Activated CD8-positive, alpha-beta memory T cell treated with anti-CD3 and anti-CD28 coated beads for 1 hour (primary cell): ENCODE data around the gene STK38.

Experiments
- DNase-seq, 2 donors: peaks; one replicate each; pipeline ENCODE4 v3.0.0-alpha.2; 2020; ENCODE audit warnings: low read depth in 1 of 2; ENCODE audit errors: extremely low read depth in 1 of 2

STK38 gene

DNA sequence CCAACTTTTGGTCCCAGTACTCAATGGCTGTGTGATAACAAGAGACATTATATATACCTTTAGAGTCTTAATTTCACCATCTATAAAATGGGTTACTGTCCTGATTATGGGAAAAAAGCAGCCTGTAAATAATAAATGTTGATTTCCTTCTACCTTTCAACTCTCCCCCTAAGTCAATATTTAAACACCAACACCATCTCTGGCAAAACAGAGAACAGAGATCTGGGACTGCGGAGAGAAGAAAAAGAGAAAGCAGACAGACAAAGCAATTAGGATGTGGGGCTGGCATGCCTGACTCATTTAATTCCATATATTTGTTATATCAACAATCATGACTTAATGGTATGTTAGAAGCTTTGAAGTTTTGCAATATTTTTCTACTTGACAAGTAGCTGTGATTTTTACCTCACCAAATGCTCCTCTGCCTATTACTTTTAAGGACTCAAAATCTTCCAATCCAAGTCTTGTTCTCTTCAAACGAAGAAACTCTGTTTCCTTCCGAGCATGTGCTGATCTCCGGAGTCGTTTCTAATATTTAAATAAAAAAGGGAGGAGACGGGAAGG, 23.3 kb downstream of the STK38 start:
- no peak for DNase-seq

DNA sequence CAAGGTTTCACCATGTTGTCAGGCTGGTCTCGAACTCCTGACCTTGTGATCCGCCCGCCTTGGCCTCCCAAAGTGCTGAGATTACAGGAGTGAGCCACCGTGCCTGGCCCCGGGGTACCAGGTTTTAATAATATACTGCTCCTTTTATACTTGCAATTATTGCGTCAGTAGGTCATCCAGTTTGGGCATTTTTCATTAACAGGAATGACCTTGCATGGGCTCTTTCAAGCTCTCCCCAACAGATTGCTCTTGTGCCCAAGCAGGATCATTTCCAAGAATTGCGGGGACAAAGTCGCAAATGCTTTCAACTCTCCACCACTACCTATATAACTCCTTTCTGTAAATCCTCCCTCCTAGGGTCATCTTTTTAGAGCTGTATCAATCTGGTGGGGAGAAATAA, 23.8 kb downstream of the STK38 start:
- DNase-seq = no peak

DNA sequence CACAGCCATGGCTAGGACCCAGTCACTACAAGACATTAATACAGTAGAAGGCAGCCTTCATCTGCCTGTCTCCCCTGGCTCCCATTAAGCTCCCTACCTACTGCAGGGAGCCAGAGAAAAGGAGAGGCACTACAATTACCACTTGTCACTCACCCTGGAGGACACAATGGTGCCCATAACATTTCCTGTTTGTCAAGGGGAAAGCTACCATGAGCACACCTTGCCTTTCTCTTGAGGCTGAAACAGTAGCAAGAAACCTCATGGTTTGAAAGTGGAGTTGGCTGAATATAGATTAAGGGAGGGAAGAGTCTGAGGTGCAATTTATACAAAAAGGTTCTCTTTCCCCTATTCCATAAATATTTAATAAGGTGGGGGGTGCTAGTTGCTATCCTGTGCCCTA, 27.9 kb downstream of the STK38 start:
- no peak for DNase-seq

DNA sequence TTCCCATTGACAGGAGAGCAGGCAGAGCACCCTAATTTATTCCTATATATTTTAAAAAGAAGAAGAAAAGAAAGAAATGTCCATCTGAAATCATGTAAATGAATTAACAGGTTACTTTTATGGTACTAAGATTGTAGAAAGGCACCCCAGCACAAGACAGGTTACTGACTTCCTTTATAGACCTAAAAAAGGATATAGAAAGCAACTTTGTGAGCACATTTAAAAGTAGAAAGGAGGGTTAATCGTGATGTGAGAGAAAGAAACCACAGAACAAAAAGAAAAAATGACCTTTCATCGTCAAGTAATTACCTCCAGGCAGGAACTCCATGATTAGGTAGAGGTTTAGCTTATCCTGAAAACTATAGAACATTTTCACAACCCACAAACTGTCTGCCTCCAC, 29.9 kb downstream of the STK38 start:
- no peak for DNase-seq

DNA sequence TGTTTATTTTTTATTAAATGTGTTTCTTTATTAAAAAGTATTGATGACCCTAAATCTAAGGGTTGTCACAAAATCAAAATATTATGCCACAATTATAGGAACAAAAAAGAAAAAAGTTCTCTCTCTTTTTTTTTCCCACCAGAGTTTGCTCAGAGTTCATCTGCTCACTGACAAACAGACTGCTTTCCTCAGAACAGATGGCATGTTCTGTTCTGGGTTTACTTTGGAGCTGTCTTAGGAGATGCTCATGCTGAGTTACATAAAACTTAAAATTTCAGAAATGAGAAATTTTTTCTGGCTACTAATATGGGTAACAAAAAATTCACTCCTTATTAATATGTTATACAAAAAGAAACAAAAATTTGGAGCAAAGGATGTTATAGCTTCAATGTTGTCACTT, 30.3 kb downstream of the STK38 start:
- no peak for DNase-seq

DNA sequence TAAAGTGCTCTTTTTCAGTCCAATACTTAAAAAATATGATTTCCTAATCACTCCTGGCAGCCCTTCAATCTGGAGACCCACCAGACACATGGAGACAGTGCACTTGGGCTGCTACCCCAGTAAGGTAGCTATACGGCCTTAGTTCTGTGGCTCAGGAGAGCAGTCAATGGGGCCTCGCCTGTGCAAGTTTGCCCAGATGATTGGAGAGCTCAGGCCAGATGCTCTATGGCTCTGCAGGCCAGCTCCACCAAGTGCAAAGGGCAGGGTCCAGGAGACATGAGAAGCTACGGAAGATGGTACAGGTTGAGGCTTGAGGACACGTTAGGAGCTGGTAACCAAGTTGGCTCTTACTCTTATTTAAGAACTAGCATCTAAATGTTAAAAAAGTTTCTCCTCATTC, 30.7 kb downstream of the STK38 start:
- no peak for DNase-seq

DNA sequence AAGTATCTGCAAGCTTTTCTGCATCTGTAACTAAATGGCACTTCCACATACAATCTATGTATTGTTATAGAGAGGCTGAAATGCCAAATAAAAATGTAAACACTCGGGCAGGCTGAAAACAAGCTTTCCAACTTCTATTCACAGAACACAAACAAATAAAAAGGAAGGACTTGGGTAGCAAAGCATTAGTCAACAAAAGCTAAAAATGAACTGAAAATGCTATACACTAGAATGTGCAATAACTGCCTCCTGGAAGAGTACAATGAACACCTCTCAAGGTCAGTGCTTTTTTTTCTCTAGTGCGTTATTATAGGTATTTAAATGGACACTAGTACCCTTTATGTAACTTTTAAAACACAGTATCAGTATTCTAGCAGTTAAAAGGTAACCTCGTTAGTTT, 31.4 kb downstream of the STK38 start:
- no peak for DNase-seq

DNA sequence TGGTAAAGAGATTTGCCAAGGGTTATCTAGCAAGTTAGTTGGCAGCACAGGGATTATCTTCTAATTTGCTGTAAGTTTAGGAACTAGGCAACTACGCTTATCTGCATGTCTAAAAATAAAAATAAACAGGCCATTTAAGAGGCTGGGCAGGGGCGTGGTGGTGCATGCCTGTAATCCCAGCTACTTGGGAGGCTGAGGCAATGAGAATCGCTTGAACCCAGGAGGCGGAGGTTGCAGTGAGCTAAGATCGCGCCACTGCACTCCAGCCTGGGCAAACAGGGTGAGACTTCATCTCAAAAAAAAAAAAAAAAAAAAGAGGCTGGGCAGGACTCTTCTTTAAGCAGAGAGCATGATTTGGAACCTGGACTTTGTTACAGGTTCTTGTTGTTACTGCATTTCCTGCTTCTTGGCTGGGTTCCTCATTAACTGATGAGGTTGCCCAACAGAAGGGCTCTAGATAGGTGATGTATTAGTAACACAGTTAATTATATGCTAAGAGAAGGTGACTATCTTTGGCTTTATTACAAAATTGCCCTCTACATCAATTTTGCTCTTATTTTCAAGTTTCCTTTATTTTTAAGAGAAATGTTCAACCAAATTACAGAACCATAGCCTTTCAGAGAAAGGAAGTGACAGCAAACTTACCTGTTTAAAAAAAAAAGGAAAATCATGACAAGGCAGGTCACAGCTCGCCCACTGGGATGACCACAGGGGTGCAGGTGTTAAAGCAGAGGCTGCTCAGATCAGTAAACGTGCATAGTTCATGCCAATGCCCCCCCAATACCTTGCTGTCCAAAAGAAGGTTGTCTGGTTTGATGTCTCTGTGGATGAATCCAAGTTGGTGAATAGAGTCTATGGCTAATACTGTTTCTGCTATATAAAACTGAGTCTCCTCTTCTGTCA, 32.5 kb downstream of the STK38 start:
- DNase-seq = no peak

DNA sequence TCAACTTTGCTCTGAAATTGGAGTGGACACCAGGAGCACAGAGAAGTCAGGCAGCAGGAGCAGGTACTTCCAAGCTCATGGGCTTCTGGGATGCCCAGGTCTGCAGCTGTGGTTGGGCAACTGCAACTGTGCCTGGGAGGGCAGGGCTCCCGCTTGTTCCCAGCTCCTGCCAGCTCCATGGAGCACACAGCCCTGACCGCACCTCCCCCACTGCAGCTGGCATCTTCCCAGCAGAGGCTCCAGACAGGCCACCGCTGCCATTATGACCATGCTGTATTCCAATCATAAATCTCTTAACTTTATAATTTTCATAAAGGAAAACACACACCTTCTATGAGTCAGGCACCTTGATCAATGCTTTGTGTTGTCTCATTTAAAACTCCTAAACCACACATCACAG, 36.9 kb downstream of the STK38 start:
- DNase-seq = no peak

DNA sequence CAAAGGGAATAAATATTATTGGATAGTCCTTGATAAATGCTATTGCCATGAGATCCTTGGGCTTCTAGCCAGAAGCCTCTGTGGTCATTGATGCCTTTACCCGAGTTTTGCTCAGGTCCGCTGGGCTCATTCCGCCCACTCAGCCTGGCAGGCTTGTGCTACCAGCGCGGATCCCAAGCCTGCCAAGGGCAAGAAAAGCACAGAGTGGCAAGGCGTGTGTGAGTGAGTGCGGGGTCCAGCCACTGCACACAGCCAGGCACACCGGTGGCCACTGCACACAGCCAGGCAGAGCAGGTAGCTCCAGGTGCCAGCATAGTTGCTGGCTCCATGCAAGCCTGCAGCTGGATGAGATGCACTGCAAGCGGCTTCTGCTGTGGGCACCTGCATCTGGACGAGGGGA, 38.7 kb downstream of the STK38 start:
- DNase-seq = no peak

DNA sequence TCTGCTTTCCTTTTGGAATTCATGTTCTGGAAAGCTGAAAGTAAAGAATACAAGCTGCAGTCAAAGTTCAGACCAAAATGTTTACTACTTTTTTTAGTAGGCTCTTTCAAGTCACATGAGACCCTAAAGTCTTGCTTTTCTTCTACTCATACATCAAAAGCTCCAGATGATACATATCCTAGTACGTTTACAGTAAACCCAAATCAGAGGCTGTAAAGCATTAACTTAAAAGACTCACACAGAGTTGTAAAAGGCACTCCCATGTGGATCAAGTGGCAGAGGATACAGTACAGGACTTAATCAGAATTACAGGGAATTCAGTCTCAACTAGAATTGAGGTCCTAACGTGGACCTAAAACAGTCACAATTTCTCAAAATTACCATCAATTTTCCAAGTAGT, 40.7 kb downstream of the STK38 start:
- DNase-seq = no peak

DNA sequence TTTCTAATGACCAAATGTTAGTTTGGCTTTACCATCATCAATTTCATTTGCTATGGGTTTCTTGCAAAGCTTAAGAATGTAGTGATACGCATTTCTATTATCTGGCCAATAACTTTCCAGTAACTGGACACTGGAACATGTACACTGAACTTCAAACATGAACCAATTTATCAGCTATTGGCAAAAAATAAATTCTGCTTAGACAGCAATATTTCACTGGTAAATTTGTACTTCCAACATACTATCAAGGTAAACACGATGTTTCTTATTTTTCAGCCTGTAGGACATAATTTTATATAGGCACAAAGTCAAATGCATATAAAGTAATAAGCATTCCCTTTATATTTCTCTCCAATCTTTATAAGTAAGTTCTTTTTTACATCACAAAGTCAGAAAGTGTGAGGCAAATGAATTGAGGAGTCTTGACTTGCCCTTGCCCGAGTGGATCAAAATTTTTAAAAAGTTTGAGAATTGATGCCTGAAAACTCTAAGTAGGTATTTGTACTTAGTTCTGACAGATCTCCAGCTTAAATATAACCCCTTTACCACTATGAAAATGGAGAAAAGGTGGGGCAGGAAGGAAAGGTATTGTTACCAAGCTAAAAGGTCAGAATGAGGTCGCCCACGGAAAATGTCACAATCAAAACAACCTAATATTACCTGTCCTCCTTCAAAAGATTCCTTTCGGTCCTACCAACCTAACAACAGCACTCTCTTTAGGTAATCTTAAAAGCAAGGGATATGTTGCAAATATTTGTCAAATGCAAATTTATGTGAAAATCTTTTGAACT, 41.3 kb downstream of the STK38 start:
- no peak for DNase-seq

DNA sequence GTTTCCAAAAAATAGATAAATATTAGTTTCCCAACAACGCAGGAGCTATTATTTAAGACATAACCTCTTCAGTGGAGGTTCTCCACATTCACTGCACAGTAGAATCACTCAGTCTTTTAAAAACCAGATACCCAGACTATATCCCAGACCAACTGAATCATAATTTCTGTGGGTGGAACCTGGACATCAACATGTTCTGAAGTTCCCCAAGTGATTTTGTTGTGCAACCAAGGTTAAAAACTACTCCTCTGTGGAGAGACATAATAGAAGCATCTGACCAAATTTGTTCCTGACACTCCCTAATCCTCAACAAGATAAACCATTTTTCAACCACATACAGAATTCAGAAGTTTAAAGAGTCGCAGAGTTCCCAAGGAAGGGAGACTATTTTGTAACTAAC, 42.3 kb downstream of the STK38 start:
- DNase-seq = no peak

DNA sequence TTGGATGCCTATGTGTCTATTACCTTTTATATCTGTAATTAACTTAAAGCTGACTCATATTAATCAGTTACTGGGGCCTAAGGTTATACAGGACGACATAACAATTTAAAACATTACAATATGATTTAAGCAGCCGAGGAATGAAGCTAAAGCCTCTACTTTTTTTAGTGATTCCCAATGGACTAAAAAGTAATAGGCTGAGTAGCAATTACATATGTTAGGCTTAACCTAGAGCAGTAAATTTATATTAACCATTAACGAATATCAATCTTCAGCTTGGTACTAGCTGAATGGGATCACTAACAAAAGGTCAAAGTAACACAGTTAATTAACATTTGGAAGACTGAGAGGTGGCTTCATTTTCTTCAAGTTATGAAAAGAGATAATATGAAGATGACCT, 43.1 kb downstream of the STK38 start:
- no peak for DNase-seq

DNA sequence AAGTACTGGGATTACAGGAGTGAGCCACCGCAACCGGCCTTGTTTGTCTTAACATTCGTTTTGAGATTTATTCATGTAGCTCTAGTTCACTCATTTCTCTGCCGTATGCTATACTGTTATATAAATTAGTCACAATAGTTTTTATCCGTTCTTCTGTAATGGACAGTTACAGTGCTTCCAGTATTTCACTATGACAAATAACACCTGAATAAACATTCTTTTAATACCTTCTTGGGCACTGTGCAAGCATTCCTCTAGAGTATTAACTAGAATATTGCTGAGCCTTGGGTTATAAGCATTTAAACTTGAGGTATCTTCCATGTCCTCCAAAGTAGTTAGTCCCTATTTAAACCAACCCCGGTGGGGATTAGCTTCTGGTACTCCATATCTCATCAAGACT, 45.6 kb downstream of the STK38 start:
- DNase-seq = no peak

DNA sequence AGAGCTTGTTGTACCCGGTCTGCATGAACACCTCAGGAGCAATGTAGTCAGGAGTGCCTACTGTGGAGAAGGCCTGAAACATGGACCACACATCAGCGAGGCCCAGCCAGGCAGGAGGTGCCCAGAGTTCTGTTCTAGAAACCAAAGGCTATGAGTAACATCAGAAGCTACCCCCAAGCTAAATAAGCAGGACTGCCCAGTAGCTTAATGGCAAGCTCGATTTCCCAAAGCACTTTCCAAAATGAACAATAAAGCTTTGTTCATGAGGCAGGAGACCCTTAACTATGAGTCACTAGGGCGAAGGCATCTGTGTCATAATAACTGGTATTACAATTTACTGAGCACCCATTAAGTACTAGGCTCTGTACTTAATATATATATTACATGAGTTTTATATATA, 47.4 kb downstream of the STK38 start:
- DNase-seq = no peak

DNA sequence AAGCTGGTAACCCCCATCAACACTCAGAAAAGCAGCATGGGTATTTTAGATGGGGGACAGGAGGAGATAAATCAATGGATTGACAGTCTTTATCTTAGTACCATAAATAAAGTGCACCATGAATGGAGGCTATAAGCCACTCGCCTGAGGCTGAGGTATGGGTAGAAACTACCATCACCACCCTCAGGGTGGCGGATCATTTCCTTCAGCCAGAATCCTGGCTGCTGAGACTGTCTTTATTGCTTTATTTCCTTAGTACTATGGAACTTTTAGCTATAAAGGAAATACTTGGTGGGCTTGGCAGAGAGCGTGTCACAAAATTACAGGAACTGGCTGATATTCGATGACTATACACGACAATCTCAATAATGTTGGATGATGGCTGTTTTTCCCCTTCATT, 52.2 kb downstream of the STK38 start:
- DNase-seq = no peak

DNA sequence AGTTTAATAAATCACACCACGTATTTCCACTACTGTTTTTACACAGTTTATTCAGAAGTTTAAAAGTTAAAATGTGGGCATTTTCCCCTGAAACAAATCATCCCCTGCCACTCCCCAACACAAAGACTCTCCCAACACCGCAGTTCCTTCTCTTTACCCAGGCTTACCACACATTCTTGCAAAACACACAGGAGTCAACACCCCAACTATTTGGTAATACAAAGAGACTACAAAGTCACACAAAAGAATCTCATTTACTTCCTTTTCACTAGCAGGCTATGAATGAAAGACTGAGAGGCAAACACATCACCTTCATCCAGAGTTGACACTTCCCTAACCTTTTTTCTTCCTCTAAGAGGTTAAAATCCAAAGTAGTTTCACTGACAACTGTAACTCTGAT, 53.4 kb downstream of the STK38 start:
- no peak for DNase-seq

DNA sequence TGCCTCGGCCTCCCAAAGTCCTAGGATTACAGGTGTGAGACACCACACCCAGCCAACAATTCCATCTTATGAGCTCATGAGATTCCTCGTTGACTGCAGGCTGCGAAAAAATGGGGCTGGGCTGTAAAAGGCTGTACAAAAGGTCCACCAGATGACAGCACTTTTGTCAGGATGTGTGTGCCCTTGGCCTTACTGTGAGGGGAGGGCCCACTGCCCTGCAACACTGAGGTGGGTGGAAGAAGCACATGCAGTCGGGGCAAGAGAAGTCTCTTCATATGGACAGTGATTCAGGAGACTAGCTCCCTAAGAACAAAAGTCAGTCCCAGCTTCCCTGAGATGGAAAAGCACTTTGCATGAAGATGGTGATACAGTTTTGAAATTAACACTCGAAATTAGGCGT, 54.0 kb downstream of the STK38 start:
- DNase-seq = no peak

DNA sequence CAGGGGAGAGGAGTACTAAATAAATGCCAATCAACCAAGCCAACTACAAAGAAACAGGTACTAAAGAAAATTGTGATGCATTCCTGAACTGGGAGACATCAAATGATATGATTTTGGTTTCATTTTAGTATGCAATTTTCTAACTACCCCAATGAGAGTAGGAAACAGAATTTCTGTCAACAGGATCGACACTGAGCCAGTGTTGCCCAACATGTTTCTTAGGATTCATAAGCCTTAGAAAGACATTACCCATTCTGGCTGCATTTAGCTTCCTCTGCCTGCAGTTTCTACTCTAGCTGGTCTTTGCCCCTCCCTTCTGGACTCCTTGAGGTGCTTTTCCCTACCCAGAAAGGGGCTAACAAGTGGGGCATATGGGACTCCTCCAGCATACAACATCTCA, 54.7 kb downstream of the STK38 start:
- no peak for DNase-seq

DNA sequence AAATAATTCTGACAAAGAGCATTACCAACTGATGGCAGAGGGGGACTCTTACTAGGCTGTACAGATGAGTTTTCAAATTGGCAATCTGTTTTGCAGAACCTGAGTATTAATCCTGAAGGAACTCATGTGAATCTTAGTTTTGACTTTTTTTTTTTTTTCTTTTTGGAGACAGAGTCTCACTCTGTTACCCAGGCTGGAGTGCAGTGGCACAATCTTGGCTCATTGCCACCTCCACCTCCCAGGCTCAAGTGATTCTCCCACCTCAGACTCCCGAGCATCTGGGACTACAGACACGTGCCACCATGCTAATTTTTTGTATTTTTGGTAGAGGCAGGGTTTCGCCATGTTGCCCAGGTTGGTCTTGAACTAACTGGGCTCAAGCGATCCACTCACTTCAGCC, 55.2 kb downstream of the STK38 start:
- no peak for DNase-seq

DNA sequence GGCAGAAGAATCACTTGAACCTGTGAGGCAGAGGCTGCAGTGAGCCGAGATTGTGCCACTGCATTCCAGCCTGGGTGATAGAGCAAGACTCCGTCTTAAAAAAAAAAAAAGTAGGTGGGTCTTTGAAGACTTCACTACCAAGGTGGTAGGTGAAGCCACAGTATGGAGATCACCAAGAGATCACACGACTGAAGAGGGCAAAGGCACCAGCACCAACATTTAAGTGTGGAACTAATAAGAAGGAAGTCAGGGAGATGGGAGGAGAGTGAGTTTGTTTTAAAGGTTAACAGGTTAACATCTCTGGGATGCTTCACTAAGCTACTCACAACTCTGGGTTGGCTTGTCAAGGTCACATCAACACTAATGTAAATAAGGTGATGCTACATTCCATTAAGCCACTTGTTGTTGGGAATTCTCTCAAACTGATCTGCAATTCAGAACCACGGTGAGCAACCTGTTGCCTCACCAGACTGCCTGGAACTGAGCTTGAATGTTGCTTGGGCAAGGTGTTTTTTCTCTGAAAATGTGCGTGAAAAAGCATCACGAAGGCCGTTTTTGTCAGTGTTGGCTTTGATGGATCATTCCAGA, 55.8 kb downstream of the STK38 start:
- no peak for DNase-seq
